Anterior cingulate cortex (tissue), 58 donors: ENCODE measurements around the gene CXCL1.

Experiments
- DNase-seq, 58 donors: peaks; one replicate each; lab custom pipeline; 2025; lab: John Stamatoyannopoulos, UW

The CXCL1 gene

DNA sequence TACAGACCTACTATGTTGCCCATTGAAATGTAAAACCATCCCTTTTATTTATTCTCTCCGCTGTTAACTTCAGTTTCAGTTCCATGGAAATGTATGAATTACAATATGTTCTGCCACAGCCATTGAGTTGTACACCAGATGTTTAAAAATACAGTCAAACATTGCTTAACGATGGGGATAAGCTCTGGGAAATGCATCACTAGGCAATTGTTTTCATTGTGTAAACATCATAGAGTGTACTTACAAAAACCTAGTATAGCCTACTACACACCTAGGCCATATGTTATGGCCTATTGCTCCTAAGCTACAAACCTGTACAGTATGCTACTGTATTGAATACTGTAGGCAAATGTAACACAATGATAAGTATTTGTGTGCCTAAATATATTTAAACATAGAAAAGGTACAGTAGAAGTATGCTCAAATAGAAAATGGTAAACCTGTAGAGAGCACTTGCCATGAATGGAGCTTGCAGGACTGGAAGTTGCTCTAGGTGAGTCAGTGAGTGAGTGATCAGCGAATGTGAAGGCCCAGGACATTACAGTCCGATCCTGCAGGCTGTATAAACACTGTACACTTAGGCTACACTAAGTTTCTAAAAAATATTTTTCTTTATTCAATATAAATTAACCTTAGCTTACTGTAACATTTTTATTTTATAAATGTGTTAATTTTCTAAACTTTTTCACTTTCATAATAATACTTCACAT lies 18.8 kb upstream of the CXCL1 start:
- no peak for DNase-seq

DNA sequence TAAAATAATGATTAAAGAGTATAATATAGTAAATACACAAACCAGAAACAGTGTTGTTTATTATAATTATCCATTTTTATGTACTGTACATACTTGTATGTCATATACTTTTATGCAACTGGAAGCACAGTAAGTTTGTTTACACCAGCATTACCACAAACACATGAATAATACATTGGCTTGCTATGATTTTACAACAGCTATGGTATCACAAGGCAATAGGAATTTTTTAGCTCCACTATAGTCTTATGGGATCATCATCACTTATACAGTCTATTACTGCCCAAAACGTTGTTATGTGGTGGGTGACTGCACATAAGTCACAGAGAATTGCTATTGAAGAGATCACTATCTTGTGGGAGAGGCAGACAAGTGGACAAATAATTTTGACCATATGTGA lies 17.9 kb upstream of the CXCL1 start:
- no peak for DNase-seq

DNA sequence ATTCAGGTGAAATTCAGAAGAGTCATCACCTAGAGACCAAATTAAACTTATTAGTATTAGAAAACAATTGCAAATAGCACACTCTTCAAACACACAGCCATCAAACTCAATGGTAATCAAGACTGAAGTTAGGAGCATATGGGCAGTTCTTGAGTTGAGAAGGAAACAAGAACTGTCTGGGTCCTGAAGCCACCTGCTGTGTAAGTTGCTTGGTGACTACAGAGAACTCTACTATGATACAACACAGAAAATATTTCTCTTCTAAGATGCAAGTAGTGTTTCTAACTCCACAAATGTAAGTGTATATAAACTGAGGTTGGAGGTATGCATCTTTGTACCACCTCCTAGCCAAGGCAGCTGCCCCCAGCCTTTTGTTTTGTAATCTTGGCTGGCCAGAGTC lies 16.4 kb upstream of the CXCL1 start:
- no peak for DNase-seq

DNA sequence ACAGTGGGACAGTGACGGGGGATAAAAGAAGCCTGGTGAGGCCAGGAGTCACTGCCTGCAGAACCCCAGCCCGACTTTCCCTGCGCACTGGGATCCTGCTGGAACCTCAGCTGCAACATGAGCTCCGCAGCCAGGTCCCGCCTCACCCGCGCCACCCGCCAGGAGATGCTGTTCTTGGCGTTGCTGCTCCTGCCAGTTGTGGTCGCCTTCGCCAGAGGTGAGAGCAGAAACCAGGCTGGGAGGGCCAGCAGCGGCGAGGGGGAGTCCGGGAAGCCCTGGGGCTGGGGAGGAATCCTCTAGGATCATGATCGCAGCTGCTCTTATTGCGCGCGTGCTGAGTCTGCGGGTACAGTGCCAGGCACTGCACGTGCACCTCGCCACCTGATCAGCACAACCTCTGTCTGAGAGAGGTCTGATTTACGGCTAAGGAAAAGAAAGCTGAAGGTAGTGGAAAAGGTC lies 15.9 kb upstream of the CXCL1 start, which contains the start of gene PF4V1:
Gene PF4V1, plus strand, starts transcription at position 51 of the 459 bp plus-strand sequence. Its CDS starts 67 bp downstream, at position 118.
- no peak for DNase-seq

DNA sequence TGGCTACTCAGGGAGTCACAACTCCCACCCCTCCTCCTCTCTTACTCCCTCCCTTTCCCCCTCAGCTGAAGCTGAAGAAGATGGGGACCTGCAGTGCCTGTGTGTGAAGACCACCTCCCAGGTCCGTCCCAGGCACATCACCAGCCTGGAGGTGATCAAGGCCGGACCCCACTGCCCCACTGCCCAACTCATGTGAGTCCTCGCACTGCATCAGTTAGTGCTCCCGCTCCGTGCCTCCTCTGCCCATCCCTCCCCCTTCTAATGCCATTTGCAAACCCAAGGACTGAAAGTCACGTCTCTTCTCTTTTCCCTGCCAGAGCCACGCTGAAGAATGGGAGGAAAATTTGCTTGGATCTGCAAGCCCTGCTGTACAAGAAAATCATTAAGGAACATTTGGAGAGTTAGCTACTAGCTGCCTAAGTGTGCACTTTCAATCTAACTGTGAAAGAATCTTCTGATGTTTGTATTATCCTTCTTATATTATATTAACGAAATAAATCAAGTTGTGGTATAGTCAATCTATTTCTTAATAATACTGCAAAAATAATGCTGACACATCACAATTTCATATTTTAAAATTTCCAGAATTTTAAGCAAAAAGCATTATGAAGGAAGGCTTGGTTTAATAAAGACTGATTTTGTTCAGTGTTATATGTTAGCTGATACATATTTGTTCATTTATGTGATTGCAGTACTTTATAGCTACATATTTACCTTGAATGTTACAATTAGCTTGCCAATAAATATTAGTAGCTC lies 15.3 kb upstream of the CXCL1 start:
- DNase-seq: no peak

DNA sequence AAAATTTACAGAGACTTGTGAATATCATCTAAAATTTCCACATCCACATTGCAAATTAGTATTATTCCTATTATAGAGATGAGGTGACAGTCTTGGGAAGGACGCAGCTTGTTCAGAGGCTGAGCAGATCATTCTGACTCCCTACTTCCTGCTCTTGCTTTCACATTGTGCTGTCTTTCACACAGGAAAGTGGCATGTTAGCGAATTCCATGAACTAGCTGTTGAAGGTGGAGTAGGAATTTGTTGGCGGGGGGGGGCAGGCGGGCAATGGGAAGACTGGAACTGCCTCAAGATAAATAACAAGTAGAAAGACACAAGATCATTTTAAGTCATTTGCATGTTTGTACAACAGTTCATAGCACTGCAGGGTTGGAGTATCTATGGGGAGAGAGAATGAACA lies 13.8 kb upstream of the CXCL1 start:
- DNase-seq: no peak

DNA sequence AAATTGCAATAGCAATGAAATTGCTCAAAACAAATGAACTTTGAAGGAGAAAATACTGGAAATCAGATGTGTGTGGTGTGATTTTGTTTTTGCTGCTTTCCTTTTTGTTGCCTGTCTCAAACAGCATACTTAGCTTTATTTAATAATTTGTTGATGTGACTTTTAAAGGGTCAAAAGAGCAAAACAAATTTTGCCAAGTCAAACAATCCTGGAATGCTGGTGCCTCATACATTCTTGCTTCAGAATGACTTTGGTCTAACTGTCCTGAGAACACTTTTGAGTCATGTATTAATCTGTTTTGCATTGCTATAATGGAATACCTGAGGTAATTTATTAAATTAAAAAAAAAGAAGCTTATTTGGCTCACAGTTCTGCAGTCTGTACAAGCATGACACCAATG lies 12.7 kb upstream of the CXCL1 start:
- no peak for DNase-seq

DNA sequence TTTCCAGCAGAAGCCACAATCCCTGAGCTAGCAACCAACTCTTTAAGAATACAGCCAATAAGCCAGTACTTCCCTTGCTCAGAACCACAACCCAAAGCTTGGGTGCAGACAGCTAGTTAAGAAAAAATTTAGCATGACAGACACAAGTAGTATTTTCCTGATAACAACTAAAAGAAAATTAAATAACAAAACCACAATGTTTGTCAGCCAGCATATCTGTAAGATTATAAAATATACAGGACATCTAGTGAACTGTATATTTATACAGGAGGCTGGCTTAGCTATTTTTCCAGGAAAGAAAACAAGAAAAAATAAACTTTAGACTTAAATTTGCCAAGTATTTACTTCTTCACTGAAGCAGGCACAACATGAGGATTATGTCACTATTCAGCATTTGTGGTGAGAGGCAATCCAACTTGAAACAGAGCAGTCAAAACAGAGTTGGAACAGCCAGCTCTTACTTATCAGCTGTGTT lies 9.5 kb upstream of the CXCL1 start:
- no peak for DNase-seq

DNA sequence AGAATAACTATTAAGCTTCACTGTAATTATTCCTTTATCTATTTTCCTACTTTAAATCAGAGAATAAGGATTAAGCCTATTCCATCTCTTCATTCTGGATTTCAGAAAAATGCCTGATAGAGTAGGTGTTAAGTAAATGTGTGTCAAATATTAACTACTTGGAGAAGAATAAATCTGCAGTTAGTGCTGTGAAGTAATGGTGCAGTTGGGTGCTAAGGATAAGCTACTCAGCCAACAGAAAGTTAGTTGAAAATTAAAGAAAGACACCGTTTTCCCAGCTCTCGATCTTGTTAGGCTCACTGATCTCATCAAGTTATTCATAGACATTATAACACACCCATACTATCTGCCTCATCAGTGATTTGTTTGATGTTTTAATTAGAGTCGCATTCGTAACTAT lies 9.0 kb upstream of the CXCL1 start:
- no peak for DNase-seq

DNA sequence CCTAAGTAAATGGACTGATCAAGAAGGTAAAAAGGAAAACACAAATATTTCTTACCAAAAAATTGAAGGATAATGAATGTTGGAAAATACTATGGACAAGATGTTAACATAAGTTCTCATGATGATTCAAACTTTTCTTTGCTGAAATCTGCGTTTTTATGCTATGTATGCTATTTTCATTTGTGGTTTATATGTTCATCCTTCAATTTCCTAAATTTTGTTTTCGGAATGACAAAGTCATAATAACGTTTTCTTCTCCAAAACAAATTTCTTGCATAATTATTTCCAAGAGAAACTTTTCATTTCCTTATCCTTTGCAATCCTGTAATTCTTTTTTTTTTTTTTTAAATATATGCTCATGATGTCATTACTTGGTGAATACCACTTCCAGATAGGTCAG lies 8.3 kb upstream of the CXCL1 start:
- no peak for DNase-seq

DNA sequence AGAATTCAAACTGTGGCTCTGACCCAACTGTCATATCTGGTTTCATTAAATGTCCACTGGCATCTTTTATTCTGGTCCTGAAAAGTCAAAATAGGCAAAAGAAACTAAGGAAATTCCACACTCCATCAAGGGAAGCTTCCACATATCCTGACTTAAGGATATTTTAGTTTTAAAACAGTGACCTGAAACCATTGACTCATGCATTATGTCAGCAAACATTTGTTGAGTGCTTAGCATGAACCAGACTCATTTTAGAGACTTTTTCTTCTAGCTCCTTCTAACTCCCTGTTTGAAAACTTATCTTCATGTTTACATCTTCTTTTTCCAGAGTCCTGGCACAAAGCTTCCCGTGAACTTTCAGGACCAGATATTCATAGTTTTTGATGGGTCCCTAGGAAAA lies 6.9 kb upstream of the CXCL1 start:
- no peak for DNase-seq

DNA sequence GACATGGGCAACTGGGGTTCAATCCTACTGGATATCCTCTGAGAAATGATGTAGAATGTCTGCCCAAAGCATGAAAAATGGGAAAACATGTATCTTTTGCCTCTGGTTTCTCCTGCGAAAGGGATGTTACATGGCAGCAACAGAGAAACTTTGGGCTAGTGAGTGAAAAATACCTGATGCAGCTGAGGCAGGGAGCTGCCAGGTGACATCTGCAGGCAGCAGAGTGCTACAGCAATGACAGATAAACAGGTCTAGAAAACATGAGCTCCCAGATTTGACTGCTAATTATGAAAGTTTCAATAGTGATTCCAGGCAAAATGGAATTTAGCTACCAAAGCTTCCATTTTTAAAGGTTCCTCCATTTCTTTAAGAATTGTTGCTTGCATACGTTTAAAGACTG lies 4.8 kb upstream of the CXCL1 start:
- DNase-seq: no peak

DNA sequence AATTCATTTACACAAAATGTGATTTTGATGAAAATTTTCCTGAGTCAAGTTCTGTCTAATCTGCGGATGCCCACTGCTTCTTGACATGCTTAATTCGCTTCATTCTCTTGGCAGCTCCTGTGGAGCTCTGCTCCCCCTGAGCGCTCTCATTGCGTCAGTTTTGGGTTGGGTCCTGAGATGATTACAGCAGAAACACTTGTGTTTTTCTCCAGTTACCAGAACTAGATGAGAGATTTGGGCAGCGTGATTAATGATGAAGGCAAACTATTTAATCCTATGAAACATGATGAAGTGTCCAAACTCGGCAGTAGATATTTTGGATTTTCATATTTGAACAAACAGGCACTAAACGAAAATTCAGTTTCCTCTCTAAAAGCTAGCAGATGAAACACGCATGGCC lies 4.2 kb upstream of the CXCL1 start:
- DNase-seq: no peak

DNA sequence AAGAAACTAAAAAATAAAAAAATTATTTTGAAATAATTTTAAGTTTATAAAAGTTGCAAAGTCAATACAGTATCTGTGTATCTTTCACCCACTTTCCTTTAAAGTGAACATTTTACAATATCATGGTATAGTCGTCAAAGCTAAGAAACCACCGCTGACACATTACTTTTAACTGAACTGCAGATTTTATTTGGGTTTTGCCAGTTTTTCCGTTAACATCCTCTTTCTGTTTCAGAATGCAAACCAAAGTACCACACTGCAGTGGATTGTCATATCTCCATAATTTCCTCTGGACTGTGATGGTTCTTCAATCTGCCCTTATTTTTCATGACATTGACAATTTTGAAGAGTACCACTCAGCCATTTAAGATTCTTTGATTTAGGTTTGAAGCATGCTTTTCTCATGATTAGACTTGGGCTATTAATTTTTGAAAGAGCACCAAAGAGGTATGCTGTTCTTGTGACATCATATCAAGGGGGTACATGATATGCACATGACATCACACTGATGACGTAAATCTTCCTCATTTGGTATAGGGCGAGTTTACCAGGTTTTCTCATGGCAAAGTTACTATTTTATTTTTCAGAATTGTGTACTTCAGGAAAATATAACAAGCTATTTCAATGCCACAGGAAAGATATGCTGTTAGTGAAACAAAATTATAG lies 3.6 kb upstream of the CXCL1 start:
- DNase-seq: no peak

DNA sequence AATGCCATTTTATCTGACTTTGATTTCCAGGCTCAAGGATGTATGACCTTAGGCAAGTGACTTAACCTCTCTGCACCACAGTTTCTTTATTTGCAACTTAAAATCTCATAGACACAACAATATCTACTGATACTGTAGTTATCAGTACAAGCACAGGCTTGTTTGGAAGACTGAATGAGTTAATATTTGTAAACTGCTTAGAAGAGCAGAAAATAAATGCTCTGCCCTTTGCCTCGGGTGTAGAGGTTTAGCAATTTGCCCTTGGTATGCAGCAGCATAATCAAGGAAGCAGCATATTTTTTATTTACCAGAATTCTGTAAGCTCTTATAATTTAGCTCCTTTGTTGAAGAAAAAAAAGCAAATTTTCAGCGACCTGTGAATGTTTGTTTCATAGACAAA lies 2.9 kb upstream of the CXCL1 start:
- DNase-seq: no peak

DNA sequence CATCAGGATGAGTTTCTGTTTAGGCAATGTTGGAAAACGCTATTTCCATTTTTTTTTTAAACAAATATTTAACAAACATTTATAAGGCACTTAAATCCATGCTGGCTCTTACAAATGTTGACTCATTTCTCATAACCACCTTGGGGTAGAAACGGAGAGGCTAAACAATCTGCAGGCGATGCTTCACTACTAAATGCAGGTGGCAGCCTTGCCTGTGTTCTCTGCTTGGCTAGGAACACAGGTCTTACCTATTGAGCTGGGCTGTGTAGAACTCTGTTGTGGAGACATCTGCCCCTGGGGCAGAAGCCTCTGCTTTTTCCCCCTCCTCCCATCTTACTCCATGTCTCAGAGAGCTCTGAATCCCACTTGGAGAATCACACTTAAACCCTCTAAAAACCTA lies 1.4 kb upstream of the CXCL1 start:
- no peak for DNase-seq

DNA sequence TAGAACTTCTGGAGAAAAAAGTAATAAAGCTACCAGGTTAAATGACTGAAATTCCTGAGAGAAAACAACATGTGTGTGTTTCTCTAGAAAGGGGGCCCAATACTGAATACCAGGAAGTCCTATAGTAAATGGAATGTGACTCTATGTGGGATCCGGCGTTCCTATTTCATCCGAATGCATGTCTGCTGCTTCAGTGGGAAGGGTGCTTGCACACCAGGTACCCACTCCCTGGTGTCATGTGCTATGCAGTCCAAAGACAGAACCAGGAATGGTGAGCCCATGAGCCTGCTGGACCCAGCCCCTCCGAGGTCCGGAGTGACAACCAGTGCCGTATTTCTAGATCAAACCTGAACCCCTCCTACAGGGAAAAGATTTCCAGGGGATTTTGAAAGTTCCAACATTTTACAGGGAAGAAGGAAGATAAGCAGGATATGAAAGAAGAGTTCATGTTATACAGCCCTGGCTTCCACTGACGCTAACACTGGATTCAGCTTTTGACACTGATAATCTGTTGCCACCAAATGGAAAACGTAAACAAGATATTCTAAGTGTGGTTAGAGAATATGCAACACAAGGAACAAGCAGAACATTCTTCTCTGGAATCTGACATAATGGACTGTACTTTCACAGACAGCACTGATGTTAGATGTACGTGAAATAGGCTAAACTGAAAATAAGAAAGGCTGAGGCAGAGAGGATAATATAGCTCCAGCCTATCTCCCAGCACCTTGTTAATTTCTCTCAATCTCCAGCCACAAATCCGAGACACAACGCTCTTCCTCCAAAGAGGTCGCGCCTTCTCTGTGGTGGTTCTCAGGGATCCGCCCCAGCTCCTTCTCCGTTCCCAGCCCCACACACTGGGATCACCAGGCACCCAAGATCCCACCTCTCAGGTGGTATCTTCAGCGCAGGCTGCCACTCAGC lies 725 bp upstream of the CXCL1 start:
- DNase-seq: no peak

DNA sequence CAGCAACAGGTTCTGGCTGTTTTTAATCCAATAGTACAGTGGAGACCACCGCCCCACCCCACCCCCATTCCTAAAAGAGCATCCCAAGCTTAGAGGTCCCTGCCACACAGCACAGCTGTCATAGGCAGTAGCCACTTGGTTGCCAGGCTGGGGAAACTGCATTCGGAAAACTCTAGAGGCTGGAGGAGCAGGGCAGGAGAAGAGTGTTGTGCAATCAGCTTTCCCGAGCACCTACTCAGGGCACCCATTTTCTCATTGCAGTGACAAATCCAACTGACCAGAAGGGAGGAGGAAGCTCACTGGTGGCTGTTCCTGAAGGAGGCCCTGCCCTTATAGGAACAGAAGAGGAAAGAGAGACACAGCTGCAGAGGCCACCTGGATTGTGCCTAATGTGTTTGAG lies 1.1 kb downstream of the CXCL1 start:
- no peak for DNase-seq

DNA sequence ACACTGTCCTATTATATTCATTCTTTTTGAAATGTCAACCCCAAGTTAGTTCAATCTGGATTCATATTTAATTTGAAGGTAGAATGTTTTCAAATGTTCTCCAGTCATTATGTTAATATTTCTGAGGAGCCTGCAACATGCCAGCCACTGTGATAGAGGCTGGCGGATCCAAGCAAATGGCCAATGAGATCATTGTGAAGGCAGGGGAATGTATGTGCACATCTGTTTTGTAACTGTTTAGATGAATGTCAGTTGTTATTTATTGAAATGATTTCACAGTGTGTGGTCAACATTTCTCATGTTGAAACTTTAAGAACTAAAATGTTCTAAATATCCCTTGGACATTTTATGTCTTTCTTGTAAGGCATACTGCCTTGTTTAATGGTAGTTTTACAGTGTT lies 1.6 kb downstream of the CXCL1 start:
- no peak for DNase-seq
